SK-N-MC (cell line): ENCODE data around the gene UST.

Experiments used
- EZH2 ChIP-seq: fragments of 200-600 bp; sonication (generic); IDR thresholded peaks from one replicate; pipeline ENCODE4 v1.6.1; 2017; ENCODE audit warnings: antibody characterized with exemption
- POLR2AphosphoS5 ChIP-seq: IDR thresholded peaks from 2 replicates; pipeline ENCODE4 v1.6.1; 2012; ENCODE audit warnings: mild to moderate bottlenecking, low read depth, low read length, borderline replicate concordance

DNA sequence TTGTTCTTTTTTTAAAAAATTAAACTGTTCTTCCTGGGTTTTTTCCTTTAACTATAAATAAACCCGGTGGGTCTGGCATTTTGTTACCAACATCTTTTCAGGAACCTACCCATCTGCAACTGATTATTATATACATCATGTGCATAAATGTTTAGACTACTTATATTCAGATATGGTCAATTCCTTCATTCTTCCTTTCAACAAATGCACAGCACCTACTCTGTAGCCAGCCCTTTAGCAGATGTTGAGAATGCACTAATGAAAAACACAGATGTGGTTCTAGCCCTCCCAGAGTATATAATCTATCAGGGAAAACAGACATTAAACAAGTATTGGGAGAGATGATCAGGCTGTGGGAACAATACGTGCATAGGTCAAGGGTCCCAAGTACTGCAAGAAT is 237.1 kb downstream of the UST start:
- TF ChIP-seq POLR2AphosphoS5 (no peak), EZH2 (no peak)
